HG02884 (cell line): Measurements from ENCODE around the gene VSTM2L.
"Not testable (repeated sequence)": the region's sequence is repeated elsewhere in the genome, so short reads cannot be mapped to it uniquely, and the experiment has no call there.

Source experiments
- ATAC-seq: cut with Tn5 transposase; IDR thresholded peaks from one replicate; pipeline ENCODE4 v1.9.1; 2021; ENCODE audit warnings: mild to moderate bottlenecking, moderate library complexity; ENCODE audit not compliant: unreplicated experiment

VSTM2L gene

GRCh38 chr20:37902504-37903313, at the start of gene VSTM2L:
Gene VSTM2L, plus strand, starts transcription at chr20:37903127. Its CDS starts 224 bp downstream, at chr20:37903351.
- ATAC-seq: no peak

DNA sequence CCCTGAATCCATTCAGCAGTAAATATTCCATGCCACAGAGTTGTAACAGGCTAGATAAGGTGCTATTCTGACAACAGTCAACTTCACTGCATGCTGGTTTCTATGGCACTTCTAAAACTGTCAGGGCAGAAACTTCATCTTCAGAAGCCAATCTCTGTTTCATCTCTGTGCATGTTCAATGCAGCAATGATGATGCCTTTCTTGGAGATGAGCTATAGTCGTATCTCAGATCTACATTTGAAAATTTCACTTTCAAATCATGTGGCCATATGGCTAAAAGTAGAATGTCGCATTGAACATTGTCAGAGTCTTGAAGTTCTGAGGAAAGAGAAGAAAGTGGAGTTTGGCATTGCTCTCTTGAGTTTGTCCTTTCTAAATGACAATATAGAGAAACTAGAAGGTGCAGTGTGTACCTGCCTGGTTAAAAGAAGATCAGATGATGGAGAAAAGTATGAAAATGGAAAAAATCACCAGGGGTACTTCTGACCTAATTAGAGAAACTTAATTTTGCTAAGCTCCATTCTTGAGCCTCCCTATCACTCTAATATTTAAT, 49.0 kb upstream of the VSTM2L start:
- ATAC-seq: no peak

- not testable (repeated sequence) for ATAC-seq
Observed at GRCh38 chr20:37856034-37856433, 46.9 kb upstream of the VSTM2L start.

GRCh38 chr20:37856932-37857660, 45.8 kb upstream of the VSTM2L start:
- no peak for ATAC-seq

- ATAC-seq: no peak
Observed at GRCh38 chr20:37859406-37860171, 43.3 kb upstream of the VSTM2L start.

DNA sequence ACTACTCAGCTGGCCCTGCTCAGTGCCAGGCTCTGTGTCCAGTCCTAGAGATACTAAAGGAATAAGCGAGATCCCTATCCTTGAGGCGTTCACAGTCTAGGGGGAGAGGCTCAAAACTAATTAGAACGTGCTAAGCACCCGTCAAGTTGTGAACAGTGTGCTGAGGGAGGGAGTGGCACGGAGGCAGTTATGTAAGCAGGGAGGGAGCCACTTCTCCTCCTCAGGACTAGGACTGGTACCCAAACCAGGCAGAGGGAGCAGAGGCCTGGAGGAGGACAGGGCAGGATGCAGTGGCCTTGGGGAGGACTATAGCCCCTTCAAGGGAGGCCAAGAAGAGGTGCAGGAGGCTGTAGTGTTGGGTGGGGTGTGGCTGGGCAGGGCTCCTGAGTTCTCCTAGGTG, 39.6 kb upstream of the VSTM2L start:
- no peak for ATAC-seq

DNA sequence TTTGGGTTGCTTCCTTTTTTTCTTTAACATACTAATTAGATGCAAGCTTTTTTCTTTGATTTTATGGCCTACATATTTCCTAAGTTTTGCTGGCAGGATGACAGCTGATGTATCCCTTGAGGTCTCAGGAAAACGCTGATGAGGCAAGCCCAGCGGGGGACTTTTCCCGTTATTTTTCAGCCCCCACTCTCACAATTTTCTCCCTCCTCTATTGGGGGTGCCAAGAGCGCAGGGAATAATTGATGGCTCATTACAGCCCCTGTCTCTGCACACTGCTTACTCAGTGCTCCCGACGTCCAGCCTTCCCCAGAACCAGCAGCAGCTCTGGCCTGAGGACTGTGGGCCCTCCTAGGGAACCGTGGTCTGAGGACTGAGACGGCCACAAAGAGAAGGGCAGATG, 38.6 kb upstream of the VSTM2L start:
- ATAC-seq: no peak

DNA sequence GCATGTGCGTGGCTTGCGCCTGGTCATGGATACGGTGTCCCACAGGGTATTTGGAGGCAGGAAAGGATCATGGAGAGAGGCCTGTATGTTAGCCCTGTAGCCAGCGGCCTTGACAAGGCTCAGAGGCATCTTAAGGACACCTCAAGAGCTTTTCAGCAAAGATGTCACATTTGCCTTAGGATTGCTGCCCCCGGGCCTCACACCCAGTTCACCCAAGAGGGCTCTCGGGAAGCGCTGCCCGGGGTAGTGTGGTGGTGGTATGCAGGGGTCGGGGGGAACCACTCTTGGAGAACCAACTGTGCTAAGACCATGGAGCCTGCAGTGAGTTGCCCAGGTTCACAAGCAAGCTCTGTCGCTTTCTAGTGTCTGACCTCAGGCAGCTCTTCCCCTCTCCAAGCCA, 36.9 kb upstream of the VSTM2L start:
- ATAC-seq: no peak

DNA sequence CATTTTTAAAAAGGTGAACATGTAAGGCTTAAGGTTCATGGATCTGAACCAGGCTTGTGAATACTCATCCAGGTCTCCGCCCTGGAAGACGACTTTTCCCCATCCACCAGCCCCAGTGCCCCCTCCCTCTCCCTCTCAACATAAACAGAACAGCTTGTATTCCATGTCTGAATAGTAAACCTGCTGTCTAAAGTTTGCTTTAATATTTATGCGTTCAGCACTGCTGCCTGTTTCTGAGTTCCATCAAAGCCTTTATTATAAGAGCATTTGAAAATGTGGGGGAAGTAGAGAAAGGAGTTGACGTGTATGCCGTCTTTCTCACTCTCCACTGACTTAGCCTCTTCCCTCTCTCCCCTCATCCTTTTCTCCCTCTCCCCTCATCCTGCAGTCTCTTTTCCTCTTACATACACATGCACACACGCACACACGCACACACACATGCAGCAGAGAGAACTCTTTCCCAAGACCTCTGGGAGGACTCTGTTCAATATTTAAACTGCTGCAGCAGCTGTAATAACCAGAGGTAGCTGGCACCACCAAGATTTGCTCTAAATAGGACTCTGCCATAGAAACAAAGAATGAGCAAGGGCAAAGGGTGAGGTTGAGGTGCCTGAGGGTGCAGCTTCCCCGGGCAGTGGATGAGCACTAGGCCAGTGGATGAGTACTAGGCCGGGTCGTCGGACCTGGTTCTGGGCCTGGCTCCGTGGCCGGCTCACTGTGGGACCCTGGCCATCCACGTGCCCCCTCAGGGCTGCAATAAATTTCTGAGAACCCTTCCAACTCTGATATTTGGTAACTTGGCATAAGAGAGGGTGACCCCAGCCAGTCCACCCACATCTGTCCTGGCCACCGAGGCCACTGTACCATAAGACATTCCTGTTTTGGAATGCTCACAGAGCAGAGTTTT, 35.4 kb upstream of the VSTM2L start:
- no peak for ATAC-seq

DNA sequence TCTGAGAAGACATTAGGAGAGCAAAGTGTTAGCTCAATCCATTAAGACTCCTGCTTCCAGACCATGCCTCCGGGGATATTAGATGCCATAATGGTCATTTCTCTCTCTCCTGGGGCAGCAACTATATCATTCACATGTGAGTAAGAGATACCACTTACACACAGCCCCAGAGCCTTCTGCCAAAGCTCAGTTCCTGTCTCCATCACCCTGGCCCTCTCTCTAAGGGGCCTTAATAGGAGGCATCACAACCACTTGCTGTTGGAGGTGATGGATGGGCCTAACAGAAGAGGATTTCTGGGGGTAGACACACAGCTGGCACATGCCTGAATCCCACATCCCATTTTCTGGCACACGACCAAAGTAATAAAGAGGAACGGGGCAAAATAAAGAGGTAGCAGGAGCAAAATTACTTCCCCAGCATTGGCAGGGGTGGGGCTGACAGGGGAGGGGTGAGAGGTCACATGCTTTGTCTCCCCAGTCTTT, 34.0 kb upstream of the VSTM2L start:
- ATAC-seq: no peak

- ATAC-seq: no peak
Observed at GRCh38 chr20:37869334-37869861, 33.5 kb upstream of the VSTM2L start.

DNA sequence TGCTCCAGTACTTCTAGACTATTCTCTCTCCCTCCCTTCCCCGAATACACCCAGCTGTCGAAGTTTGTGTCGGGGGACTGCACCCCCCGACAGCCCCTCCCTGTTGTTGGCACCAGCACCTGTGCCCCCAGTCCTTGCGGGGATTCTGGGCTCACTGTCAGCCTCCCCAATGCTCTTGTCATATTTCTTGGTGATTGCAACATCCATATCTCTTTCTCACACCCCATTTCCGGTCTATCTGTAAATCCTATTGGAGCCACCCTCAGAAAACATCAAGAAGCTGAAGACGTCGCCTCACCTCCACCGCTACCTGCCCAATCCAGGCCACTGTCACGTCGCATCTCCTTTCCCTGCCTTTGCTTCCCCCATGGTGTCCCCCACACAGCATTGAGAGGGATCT, 32.6 kb upstream of the VSTM2L start:
- no peak for ATAC-seq

DNA sequence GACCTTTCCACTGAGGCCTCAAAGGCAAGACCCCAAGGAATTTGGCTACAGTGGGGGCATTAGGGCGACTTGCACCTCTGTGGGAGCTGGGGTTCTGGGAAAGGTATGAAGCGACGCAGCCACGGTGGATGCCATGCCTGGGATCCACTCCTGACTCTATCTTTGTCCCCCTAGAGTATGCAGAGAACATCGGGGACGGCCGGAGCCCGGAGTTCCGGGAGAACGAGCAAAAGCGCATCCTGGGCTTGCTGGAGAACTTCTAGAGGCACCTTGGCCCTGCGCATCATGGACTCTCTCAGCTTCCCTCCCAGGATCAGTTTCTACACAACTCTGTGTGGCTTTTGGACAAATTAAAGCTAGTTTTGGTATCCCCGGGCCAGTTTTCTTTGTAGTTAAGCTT, 31.2 kb upstream of the VSTM2L start:
- ATAC-seq: no peak

DNA sequence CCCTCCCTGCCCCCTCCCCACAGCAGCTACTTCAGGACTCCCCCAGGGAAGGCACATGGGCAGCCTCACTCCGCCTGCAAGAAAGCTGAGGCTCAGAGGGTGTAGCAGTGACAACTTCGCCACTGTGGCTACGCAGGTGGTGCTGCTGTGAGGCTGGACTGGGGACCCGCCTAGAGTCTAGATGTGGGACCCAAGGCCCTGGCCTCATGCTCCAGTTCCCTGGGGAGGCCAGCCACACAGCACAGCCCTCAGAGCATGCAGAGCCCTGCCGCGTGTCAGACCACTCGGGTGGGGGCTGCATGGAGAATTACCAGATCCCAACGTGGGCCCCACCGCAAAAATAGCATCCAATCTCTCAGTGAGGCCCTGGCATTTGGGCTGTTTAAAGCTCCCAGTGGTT, 30.8 kb upstream of the VSTM2L start:
- no peak for ATAC-seq

DNA sequence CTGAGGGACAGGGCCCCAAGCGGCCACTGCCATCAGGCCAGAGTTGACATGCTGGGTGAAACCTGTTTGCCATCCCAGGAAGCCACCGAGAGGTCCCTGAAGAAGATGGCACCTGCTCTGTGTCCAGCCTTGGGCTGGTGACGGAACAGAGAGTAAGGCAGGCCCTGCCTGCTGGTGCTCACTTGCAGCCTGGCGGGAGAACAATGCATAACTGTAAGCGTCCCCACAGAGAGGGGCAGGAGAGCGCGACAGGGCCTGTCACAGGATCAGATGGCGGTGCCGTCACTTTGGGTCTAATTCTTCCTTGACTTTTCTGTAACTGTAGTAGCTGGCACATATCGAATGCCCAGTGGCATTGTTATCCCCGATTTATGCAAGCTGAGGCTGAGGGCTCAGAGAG, 29.0 kb upstream of the VSTM2L start:
- ATAC-seq: no peak

- no peak for ATAC-seq
Observed at GRCh38 chr20:37875460-37876175, 27.3 kb upstream of the VSTM2L start.

DNA sequence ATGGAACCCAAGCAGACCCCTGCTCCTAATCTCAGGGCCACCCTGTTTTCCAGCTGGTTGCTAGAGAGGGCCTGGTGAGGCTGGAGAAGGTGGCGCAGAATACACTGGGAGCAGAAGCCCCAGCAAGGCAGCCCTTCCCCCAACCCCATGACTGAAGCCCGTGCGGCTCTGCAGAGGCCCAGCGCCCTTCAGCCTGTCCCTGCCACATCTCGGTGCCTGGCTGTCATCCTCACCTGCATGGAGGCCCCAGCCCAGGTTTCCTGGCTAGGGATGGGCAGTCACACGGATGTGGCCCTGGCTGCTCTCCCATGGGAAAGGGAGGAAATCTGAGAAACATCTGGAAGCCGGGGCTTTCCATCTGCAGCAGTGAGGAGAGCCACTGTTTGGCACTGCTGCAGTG, 26.1 kb upstream of the VSTM2L start:
- ATAC-seq: no peak

DNA sequence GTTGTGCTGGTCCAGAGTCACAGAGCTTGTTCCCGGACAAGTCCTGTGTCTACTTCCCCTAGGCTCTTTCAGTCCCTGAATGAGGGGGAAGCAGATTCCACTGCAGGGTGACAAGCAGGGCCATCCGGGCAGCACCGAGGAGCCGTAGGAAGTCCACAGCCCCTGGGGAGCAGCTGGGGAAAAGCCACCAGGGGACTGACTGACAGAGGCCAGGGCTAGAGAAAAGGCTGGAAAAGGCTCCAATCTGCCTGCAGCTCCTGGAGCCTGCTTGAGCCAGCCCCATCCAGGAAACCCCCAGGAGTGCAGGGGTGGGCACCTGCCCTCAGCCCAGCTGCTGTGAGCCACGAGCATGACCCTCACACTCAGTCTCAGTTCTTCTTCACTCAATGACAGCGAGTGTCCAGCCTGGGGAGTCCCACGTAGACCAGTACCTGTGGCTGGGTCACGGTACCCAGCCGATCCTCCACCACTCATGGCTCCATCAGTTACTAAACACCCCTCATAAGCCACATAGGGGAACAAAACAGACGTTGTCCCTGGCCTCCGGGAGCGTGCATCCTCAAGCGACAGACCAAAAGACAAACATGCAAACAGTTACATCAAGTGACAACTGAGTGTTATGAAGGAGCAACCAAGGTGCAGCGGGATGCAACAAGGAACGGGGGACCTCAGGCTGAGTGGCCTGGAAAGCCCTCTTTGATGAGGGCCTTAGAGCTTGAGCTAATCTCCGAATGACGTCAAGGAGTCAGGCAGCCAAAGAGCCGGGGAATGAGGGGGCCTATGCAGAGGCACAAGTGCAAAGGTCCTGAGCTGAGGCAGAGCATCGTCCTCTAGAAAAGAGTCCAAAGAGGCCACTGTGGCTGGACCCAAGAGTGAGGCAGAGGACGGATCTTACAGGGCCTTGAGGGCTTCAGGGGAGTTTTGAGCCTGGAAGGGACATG, 24.8 kb upstream of the VSTM2L start:
- no peak for ATAC-seq
